Activated naive CD8-positive, alpha-beta T cell treated with anti-CD3 and anti-CD28 coated beads for 36 hours (primary cell): ENCODE data around the gene TRIML2. TPM values are rescaled to one million over a fixed set of nuclear protein-coding genes. Genes with fewer than 3 reads are reported as not detected.
"Not testable (repeated sequence)": the region's sequence is repeated elsewhere in the genome, so short reads cannot be mapped to it uniquely, and the experiment has no call there.

Experiments
- DNase-seq: peaks from one replicate; pipeline ENCODE4 v3.0.0; 2021
- H3K27ac Mint-ChIP-seq: one replicate; pipeline ENCODE4 v1.8.0; 2022; ENCODE audit warnings: mild to moderate bottlenecking, moderate library complexity, mixed read lengths
- H3K27me3 Mint-ChIP-seq: one replicate; pipeline ENCODE4 v1.8.0; 2022; ENCODE audit warnings: mild to moderate bottlenecking, mixed read lengths
- H3K36me3 Mint-ChIP-seq: one replicate; pipeline ENCODE4 v1.8.0; 2021; ENCODE audit warnings: mild to moderate bottlenecking, mixed read lengths
- H3K4me1 Mint-ChIP-seq: one replicate; pipeline ENCODE4 v1.8.0; 2021; ENCODE audit warnings: mixed read lengths
- H3K4me3 Mint-ChIP-seq: one replicate; pipeline ENCODE4 v1.8.0; 2022; ENCODE audit warnings: mild to moderate bottlenecking, moderate library complexity, mixed read lengths
- H3K9me3 Mint-ChIP-seq: one replicate; pipeline ENCODE4 v1.8.0; 2022; ENCODE audit warnings: mixed read lengths
- total RNA-seq, 2 experiments: library from RNA; stranded (reverse); gene quantifications; one replicate each; pipeline ENCODE4 v1.2.3, GENCODE V29; 2021

Gene TRIML2
- total RNA-seq, 2 experiments from 2014 or later = not detected

DNA sequence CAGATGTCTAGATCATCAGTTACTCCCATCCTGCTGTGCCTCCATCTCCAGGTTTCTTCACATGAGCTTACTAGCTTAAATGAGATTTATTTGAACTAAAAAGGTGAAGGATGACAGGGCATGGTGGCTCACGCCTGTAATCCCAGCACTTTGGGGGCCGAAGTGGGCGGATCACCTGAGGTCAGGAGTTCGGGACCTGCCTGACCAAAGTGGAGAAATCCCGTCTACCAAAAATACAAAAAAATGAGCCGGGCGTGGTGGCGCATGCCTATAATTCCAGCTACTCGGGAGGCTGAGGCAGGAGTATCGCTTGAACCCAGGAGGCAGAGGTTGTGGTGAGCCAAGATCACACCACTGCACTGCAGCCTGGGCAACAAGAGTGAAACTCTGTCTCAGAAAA, 63.9 kb downstream of the TRIML2 start:
- H3K4me1 Mint-ChIP-seq, H3K27me3 Mint-ChIP-seq, DNase-seq, H3K36me3 Mint-ChIP-seq, H3K27ac Mint-ChIP-seq, H3K9me3 Mint-ChIP-seq, H3K4me3 Mint-ChIP-seq: not testable (repeated sequence)

DNA sequence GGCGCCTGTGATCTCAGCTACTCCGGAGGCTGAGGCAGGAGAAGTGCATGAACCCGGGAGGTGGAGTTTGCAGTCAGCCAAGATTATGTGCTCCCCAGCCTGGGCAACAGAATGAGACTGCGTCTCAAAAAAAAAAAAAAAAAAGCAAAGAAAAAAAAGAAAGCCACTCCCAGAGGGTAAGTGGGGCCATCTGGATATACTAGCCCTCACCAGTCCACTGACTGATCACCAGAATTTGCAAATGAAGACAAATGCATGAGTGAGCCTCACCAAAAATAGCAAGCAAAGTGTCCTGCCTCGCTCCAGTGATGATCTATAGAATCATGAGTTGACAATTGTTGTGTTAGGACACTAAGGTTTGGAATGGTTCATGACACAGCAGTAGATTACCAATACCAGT, 66.2 kb downstream of the TRIML2 start:
- Mint-ChIP-seq H3K36me3 (no peaks in the 10 kb centered on the region), H3K27ac (no peak overlapping the region), H3K4me1 (no peaks in the 10 kb centered on the region), H3K4me3 (no peak overlapping the region), H3K27me3 (no peaks in the 10 kb centered on the region), H3K9me3 (peaks cover 1% of the 10 kb centered on the region)
- no peak for DNase-seq

DNA sequence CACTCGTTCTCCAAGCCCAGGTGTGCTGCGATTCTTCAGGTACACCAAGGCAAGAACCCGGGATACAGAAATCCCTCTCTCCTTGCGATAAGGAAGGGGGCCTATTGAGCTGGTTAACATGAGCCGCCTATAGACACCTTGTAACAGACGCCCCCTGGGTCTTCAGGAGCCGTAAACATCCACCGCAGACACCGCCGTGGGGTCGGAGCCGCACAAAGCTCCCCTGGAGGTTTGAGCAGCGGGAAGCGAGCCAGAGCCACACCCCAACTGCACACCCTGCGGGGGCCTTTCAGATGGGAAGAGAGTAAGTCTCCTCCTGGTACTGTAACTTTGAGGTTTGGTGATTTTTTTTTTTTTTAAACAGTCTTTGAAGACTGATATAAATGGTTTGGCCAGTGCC, 67.2 kb downstream of the TRIML2 start:
- Mint-ChIP-seq H3K4me1 (no peaks in the 10 kb centered on the region), H3K9me3 (peaks cover 1% of the 10 kb centered on the region), H3K36me3 (no peaks in the 10 kb centered on the region), H3K27ac (no peak overlapping the region), H3K27me3 (no peaks in the 10 kb centered on the region), H3K4me3 (no peak overlapping the region)
- DNase-seq = no peak

DNA sequence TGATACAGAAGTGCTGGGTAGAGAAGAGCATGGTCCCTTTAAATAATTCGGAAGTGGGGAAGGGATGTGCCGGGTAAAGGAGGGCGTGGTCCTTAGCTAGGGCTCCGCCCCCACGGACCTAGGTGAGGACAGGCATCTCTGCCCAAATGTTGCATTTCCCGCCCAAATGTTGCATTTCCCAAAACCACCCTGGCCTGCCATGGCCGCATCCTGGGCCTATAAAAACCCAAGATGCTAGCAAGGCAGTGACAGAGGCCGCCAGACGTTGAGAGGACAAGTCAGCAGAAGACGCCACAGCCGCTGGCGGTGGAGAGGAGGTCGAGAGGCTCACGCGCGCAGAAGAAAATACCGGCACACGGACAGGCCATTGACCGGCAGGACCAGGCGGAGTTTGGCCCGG, 67.7 kb downstream of the TRIML2 start:
- H3K27me3 Mint-ChIP-seq = no peaks in the 10 kb centered on the region
- DNase-seq = no peak
- no peak overlapping the region for H3K4me3 Mint-ChIP-seq
- H3K4me1 Mint-ChIP-seq = no peaks in the 10 kb centered on the region
- H3K36me3 Mint-ChIP-seq = no peaks in the 10 kb centered on the region
- H3K27ac Mint-ChIP-seq = no peak overlapping the region
- H3K9me3 Mint-ChIP-seq = peaks cover 1% of the 10 kb centered on the region

Other genes with a start within 250 kb of the TRIML2 start
- gene ZFP42, start 113.8 kb downstream of the TRIML2 start, total RNA-seq = not detected
- not detected for gene TRIML1, start 29.8 kb upstream of the TRIML2 start, total RNA-seq